CD4-positive, CD25-positive, alpha-beta regulatory T cell (primary cell): Measurements from ENCODE around the gene RPL12. TPM values are rescaled to one million over a fixed set of nuclear protein-coding genes. Genes with fewer than 3 reads are reported as not detected.
A peak's percentile ranks its signal among the peaks of the same experiment; 100 is the strongest.

Source experiments
- ATAC-seq, 2 donors: fragments of 150-1000 bp; cut with Tn5 transposase; one replicate each; pipeline ENCODE4 v1.10.0; 2021; ENCODE audit warnings: low read depth in 2 of 2, moderate number of reproducible peaks in 2 of 2, moderate library complexity in 1 of 2
- DNase-seq, 3 donors: peaks; one replicate each; pipeline versions ENCODE4 v3.0.0 to v3.0.0-alpha.2; 2012 to 2022; ENCODE audit warnings: mixed read lengths in 1 of 3
- H3K27ac ChIP-seq: one replicate; pipeline ENCODE4 v1.7.0; 2013; ENCODE audit warnings: mild to moderate bottlenecking, low read length; ENCODE audit not compliant: insufficient read depth, poor library complexity, severe bottlenecking
- H3K27me3 ChIP-seq: one replicate; pipeline ENCODE4 v1.7.0; 2013; ENCODE audit warnings: low read length; ENCODE audit not compliant: control insufficient read depth, insufficient read depth
- H3K36me3 ChIP-seq: one replicate; pipeline ENCODE4 v1.7.0; 2013; ENCODE audit warnings: mild to moderate bottlenecking, low read length, moderate library complexity; ENCODE audit not compliant: control insufficient read depth, insufficient read depth
- H3K4me1 ChIP-seq: 2 replicates; pipeline ENCODE4 v1.7.0; 2013; ENCODE audit warnings: mild to moderate bottlenecking, low read length; ENCODE audit not compliant: insufficient read depth, control insufficient read depth, poor library complexity, severe bottlenecking
- H3K4me3 ChIP-seq: one replicate; pipeline ENCODE4 v1.7.0; 2013; ENCODE audit warnings: low read depth, mild to moderate bottlenecking, low read length, moderate library complexity
- H3K9me3 ChIP-seq, 2 experiments: 1 replicate in 1 of 2; 2 replicates in 1 of 2; pipeline ENCODE4 v1.7.0; 2013; ENCODE audit warnings: low read length in 2 of 2, mild to moderate bottlenecking in 1 of 2, moderate library complexity in 1 of 2; ENCODE audit not compliant: control insufficient read depth in 2 of 2
- H3K27ac Mint-ChIP-seq, 3 donors: one replicate each; pipeline ENCODE4 v1.8.0; 2020 to 2022; ENCODE audit warnings: mild to moderate bottlenecking in 3 of 3, mixed read lengths in 3 of 3, moderate library complexity in 2 of 3
- H3K27me3 Mint-ChIP-seq: one replicate; pipeline ENCODE4 v1.8.0; 2022; ENCODE audit warnings: mild to moderate bottlenecking, mixed read lengths
- H3K36me3 Mint-ChIP-seq: one replicate; pipeline ENCODE4 v1.8.0; 2020; ENCODE audit warnings: mixed read lengths
- H3K4me1 Mint-ChIP-seq, 4 donors: one replicate each; pipeline ENCODE4 v1.8.0; 2020 to 2022; ENCODE audit warnings: mixed read lengths in 4 of 4, mild to moderate bottlenecking in 1 of 4
- H3K4me3 Mint-ChIP-seq, 4 donors: one replicate each; pipeline ENCODE4 v1.8.0; 2020 to 2022; ENCODE audit warnings: mild to moderate bottlenecking in 4 of 4, mixed read lengths in 4 of 4, moderate library complexity in 3 of 4
- H3K9me3 Mint-ChIP-seq, 7 donors: one replicate each; pipeline ENCODE4 v1.8.0; 2020 to 2022; ENCODE audit warnings: mixed read lengths in 7 of 7, mild to moderate bottlenecking in 3 of 7, moderate library complexity in 2 of 7
- polyA plus RNA-seq, 4 donors: library from polyadenylated mRNA; unstranded; fragments of 300-500 nt; fragmentation: Illumina TruSeq; gene quantifications; one replicate each; pipeline ENCODE4 v1.2.3, GENCODE V29; 2021
- total RNA-seq: library from RNA; stranded (reverse); gene quantifications from one replicate; pipeline ENCODE4 v1.2.3, GENCODE V29; 2022

RPL12 gene
- total and polyA plus RNA-seq, 5 donors from 2014 or later = 1,070 to 2,269 (median 1,484) TPM

DNA sequence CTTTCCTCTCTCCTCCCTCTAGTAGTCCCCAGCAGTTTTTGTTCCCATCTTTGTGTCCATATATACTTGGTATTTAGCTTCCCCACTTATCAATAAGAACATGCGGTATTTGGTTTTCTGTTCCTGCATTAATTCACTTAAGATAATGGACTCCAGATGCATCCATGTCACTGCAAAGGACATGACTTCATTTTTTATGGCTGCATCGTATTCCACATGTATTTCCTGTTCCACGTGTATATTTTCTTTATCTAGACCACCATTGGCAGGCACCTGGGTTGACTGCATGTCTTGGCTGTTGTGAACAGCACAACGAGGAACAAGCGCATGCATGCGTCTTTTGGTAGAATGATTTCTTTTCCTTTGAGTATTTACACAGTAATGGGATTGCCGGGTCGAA, 20.8 kb downstream of the RPL12 start:
- H3K36me3 ChIP-seq = peaks cover 46% of the 10 kb centered on the region

DNA sequence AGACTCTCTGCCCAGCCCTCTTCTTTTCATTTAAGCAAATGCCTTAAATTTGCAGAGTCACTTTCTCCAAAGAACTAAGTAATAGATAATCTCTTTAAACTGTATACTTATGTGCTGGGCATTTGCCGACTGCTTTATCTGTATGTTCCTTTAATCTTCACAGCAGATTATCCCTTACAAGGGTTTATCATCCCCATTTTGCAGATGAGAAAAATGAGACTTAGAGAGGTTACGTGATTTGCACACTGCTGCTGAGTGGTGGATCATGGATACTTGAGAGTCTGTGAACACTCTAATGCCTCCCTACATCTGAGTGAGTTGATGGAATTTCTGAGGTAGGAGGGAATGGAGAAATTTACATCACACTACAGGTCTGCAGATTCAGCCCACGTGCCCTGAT, 22.9 kb downstream of the RPL12 start:
- H3K4me3 Mint-ChIP-seq = peak overlapping the region in 2 of 4 donors; percentile 43 to 51
- H3K27me3 Mint-ChIP-seq = no peaks in the 10 kb centered on the region
- peaks cover 29% of the 10 kb centered on the region for H3K36me3 Mint-ChIP-seq
- H3K9me3 ChIP-seq = no peaks in the 10 kb centered on the region
- no peak overlapping the region for H3K27ac ChIP-seq
- DNase-seq (no peak), ATAC-seq (no peak)
- H3K9me3 Mint-ChIP-seq = no peaks in the 10 kb centered on the region
- H3K27me3 ChIP-seq = no peaks in the 10 kb centered on the region
- H3K4me3 ChIP-seq = no peak overlapping the region
- H3K27ac Mint-ChIP-seq = no peak overlapping the region
- peaks cover 27% of the 10 kb centered on the region for H3K36me3 ChIP-seq
- H3K4me1 Mint-ChIP-seq = peaks cover 17 to 55% (median 37%) of the 10 kb centered on the region in 4 donors
- peaks cover 17% of the 10 kb centered on the region for H3K4me1 ChIP-seq

More for the DNA sequence above, 20.8 kb downstream of the RPL12 start:
- H3K4me3 Mint-ChIP-seq = peak overlapping the region in 2 of 4 donors; percentile 27 to 53
- peaks cover 0 to 2% (median 0%) of the 10 kb centered on the region in 7 donors for H3K9me3 Mint-ChIP-seq
- DNase-seq (no peak), ATAC-seq (no peak)
- Histone ChIP-seq H3K4me3 (no peak overlapping the region), H3K27me3 (no peaks in the 10 kb centered on the region), H3K9me3 (no peaks in the 10 kb centered on the region), H3K4me1 (peaks cover 1% of the 10 kb centered on the region), H3K27ac (no peak overlapping the region)
- H3K27ac Mint-ChIP-seq = no peak overlapping the region
- H3K36me3 Mint-ChIP-seq = peaks cover 39% of the 10 kb centered on the region
- H3K4me1 Mint-ChIP-seq = peaks cover 12 to 36% (median 28%) of the 10 kb centered on the region in 4 donors
- H3K27me3 Mint-ChIP-seq = no peaks in the 10 kb centered on the region

DNA sequence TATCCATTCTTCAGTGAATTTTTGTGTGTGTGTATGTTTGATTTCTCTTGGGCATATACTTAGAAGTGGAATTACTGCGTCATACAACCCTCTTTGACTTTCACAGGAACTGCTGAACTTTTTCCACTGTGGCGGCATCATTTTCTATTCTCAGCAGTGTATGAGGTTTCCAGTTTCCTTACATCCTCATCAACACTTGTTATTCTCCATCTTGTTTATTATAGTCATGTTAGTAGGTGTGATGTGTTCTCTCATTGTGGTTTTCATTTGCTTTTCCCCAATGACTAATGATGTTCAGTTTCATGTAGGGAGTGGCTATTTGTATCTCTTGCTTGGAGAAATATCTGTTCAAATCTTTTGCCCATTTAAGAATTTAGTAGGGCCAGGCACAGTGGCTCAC, 24.4 kb downstream of the RPL12 start:
- Mint-ChIP-seq H3K27me3 (no peaks in the 10 kb centered on the region), H3K9me3 (no peaks in the 10 kb centered on the region), H3K4me3 (peak overlapping the region; percentile 1 to 99 (median 98)), H3K27ac (peak overlapping the region; percentile 23 to 76 (median 34)), H3K4me1 (peaks cover 17 to 65% (median 39%) of the 10 kb centered on the region in 4 donors), H3K36me3 (peaks cover 20% of the 10 kb centered on the region)
- Histone ChIP-seq H3K4me3 (no peak overlapping the region), H3K36me3 (peaks cover 23% of the 10 kb centered on the region), H3K9me3 (no peaks in the 10 kb centered on the region), H3K4me1 (peaks cover 23% of the 10 kb centered on the region), H3K27ac (no peak overlapping the region), H3K27me3 (no peaks in the 10 kb centered on the region)
- DNase-seq (peak in 1 of 3 donors; percentile 23), ATAC-seq (no peak)

DNA sequence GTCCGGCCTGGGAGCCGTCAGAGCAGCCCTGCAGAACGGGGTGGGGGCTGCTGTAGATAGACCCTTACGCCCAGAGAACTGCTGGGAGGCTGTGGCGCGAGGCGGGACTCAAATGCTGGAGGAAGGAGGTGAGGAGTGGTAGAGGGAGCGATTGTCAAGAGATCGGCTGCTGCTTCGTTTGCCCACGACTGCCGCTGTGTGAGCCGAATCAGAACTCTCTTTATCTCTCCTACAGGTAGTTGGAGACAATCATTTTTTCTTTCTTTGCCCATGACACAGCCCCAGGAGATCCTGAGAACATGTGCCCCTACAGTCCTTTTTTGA, 26.6 kb downstream of the RPL12 start:
- peak overlapping the region in 2 of 3 donors; percentile 96 to 97 for H3K27ac Mint-ChIP-seq
- peaks cover 6% of the 10 kb centered on the region for H3K36me3 Mint-ChIP-seq
- ATAC-seq (peak; percentile 35 to 44), DNase-seq (peak in 2 of 3 donors; percentile 13 to 57)
- Histone ChIP-seq H3K4me3 (peak overlapping the region; percentile 98), H3K27me3 (no peaks in the 10 kb centered on the region), H3K4me1 (peaks cover 23% of the 10 kb centered on the region), H3K27ac (peak overlapping the region; percentile 78), H3K36me3 (peaks cover 11% of the 10 kb centered on the region), H3K9me3 (no peaks in the 10 kb centered on the region)
- H3K4me3 Mint-ChIP-seq = peak overlapping the region; percentile 98 to 99 (median 98)
- H3K27me3 Mint-ChIP-seq = no peaks in the 10 kb centered on the region
- peaks cover 17 to 62% (median 34%) of the 10 kb centered on the region in 4 donors for H3K4me1 Mint-ChIP-seq
- no peaks in the 10 kb centered on the region for H3K9me3 Mint-ChIP-seq

DNA sequence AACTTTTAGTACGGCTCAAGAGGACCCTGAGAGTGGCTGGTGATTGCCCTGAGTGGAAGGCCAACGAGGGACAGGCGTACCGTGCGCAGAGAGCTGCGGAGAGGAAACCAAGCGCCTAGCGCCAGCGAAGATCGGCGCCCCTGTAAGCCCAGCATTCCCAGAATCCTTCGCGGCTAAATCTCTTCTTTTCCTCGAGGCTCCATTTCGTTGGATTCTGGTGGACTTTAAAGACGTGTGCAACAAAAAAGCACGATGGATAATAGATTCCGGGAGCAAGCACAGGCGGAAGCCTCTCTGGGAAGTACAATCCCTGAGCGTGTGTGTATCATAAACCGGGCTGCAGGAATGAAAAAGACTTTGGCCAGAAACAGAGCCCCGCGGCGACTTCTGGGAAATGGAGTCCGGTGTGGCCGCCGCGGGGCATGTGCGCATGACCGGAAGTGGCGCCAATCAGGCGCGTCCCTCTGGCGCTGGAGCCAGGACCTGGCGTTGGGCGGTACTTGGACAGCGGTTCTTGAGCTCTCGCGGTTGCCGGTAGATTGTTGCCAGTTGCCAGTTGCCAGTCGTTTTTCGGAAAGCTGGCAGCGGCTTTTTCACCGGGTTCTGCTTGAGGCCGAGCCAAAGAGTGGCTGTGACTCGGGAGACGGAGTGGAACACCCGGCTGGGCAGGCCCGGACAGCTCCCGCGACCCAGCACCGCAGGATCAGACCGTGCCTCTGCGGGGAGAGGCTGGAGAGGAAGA, 27.1 kb downstream of the RPL12 start, which contains the start of gene ZNF79:
TSS of gene ZNF79 (plus strand) at position 449 of the 742 bp plus-strand sequence. CDS start 406 bp downstream, outside the sequence.
- H3K27me3 Mint-ChIP-seq = no peaks in the 10 kb centered on the region
- no peaks in the 10 kb centered on the region for H3K9me3 Mint-ChIP-seq
- peak within 1 kb of the TSS; percentile 78 for H3K27ac ChIP-seq
- H3K4me3 Mint-ChIP-seq = peak within 1 kb of the TSS; percentile 98 to 99 (median 98)
- no peaks in the 10 kb centered on the region for H3K9me3 ChIP-seq
- peaks cover 6% of the 10 kb centered on the region for H3K36me3 Mint-ChIP-seq
- peak within 1 kb of the TSS; percentile 96 to 97 (median 97) for H3K27ac Mint-ChIP-seq
- ATAC-seq (peak; percentile 87), DNase-seq (peak; percentile 88 to 95 (median 89))
- H3K4me3 ChIP-seq = peak within 1 kb of the TSS; percentile 98
- H3K27me3 ChIP-seq = no peaks in the 10 kb centered on the region
- H3K36me3 ChIP-seq = peaks cover 9% of the 10 kb centered on the region
- H3K4me1 ChIP-seq = peaks cover 23% of the 10 kb centered on the region
- H3K4me1 Mint-ChIP-seq = peaks cover 17 to 65% (median 34%) of the 10 kb centered on the region in 4 donors

DNA sequence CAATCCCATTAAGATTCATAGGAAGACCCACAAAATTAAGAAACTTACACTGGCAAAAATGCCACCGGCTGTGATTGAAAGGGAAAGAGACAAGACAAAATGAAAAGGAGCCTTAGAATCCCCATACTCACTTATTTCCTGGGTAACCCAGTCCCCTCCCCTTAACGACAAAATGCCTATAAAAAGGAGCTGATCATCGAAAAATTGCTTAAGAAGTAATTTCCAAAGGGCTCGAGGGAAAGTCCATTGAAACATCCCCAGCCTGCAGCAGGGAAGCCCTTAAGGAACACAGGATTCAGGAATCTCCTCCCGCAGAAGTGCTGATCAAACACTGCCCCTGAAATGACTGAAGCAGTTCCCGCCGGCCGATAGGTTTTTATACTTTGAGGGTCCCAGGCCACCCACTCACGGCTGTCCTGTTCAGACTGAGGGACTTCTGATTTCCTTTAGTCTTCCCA, 27.7 kb downstream of the RPL12 start:
- peaks cover 17 to 62% (median 35%) of the 10 kb centered on the region in 4 donors for H3K4me1 Mint-ChIP-seq
- Histone ChIP-seq H3K27me3 (no peaks in the 10 kb centered on the region), H3K27ac (peak overlapping the region; percentile 78), H3K36me3 (peaks cover 3% of the 10 kb centered on the region), H3K4me3 (peak overlapping the region; percentile 98), H3K9me3 (no peaks in the 10 kb centered on the region), H3K4me1 (peaks cover 23% of the 10 kb centered on the region)
- H3K9me3 Mint-ChIP-seq = no peaks in the 10 kb centered on the region
- peaks cover 6% of the 10 kb centered on the region for H3K36me3 Mint-ChIP-seq
- ATAC-seq (no peak), DNase-seq (no peak)
- peak overlapping the region; percentile 98 to 99 (median 98) for H3K4me3 Mint-ChIP-seq
- H3K27ac Mint-ChIP-seq = peak overlapping the region; percentile 96 to 97 (median 97)
- H3K27me3 Mint-ChIP-seq = no peaks in the 10 kb centered on the region

DNA sequence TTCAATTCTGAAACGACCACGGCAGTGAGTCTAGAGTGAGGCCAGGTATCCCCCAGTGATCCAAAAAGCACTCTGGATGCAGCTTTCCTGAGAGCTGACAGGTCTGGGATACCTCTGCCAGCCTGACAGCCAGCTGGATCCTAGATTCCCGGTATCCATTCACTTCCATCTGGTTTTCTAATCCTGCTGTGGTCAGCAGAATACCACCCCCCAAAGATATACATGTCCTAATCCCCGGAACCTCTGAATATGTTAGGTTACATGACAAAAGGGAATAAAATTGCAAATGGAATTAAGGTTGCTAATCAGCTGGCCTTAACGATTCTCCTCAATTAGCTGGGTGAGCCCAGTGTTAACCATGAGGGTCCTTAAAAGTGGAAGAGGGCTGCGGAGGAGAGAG, 28.4 kb downstream of the RPL12 start:
- Mint-ChIP-seq H3K4me1 (peaks cover 17 to 56% (median 30%) of the 10 kb centered on the region in 4 donors), H3K4me3 (peak overlapping the region; percentile 98 to 99 (median 98)), H3K27ac (peak overlapping the region in 2 of 3 donors; percentile 97), H3K27me3 (no peaks in the 10 kb centered on the region), H3K9me3 (no peaks in the 10 kb centered on the region), H3K36me3 (peaks cover 6% of the 10 kb centered on the region)
- Histone ChIP-seq H3K4me1 (peaks cover 23% of the 10 kb centered on the region), H3K27ac (no peak overlapping the region), H3K9me3 (no peaks in the 10 kb centered on the region), H3K36me3 (peaks cover 2% of the 10 kb centered on the region), H3K4me3 (peak overlapping the region; percentile 98), H3K27me3 (no peaks in the 10 kb centered on the region)
- ATAC-seq (no peak), DNase-seq (no peak)
